Kidney epithelial cell (primary cell): ENCODE measurements around the gene DLL1. TPM values are rescaled to one million over a fixed set of nuclear protein-coding genes. Genes with fewer than 3 reads are reported as not detected.

Experiments used
- DNase-seq: peaks from one replicate; pipeline ENCODE4 v3.0.0-alpha.2; 2010; ENCODE audit warnings: low read depth
- H3K27me3 ChIP-seq: 2 replicates; pipeline ENCODE4 v1.6.0; 2011; ENCODE audit warnings: low read length; ENCODE audit not compliant: control insufficient read depth, insufficient read depth
- H3K36me3 ChIP-seq: 2 replicates; pipeline ENCODE4 v1.5.1; 2011; ENCODE audit warnings: low read length; ENCODE audit not compliant: control insufficient read depth, insufficient read depth
- H3K4me3 ChIP-seq: 2 replicates; pipeline ENCODE4 v1.5.1; 2011; ENCODE audit warnings: low read depth, mild to moderate bottlenecking, control low read depth, low read length
- total RNA-seq: library from RNA; depleted of rRNA; stranded (reverse); fragments of >200 nt; gene quantifications from 2 replicates; pipeline ENCODE4 v1.2.3, GENCODE V29; 2015
- TF ChIP-seq, protein P1 (sequence below): IDR thresholded peaks from 2 replicates; pipeline ENCODE4 v1.5.1; 2011; ENCODE audit warnings: mild to moderate bottlenecking, moderate library complexity, low read length, control low read depth, inconsistent platforms; ENCODE audit not compliant: insufficient read depth, poor library complexity, severe bottlenecking

DLL1 gene
- total RNA-seq, 1 donor from 2014 or later, result 3.8 TPM

DNA sequence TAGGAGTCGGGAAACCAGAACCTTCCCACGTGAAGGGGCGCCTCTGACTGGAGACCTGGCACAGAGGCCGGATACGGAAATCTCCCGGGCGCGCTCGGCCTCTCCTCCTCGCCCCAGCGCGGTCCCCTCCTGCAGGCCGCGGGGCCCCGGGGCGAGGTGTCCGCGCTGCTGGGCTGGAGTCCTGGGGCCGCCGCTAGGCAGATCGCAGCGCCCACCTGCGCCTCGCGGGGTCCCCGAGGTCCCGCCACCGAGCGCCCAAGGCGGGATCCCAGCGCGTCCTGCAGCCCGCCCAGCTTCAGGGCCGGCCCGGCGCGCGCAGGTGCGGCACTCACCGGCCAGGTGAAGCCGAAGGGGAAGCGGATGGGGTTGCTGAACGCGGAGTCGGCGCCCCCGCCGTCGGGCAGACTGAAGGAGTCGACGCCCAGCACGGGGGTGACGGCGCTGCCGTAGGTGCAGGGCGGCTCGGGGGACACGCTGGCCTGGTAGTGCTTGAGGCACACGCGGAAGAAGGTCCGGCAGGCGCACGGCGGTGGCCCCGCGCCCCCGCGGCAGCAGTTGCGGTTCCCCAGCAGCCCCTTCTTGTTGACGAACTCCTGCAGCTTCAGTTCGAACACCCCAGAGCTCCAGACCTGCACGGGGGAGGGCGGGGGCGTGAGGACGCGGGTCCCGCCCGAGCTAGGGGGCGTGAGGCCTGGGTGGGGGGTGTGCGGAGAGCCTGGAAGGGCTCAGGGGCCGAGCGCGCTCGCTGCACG lies 1.5 kb downstream of the DLL1 start:
- TF ChIP-seq, protein P1, sequence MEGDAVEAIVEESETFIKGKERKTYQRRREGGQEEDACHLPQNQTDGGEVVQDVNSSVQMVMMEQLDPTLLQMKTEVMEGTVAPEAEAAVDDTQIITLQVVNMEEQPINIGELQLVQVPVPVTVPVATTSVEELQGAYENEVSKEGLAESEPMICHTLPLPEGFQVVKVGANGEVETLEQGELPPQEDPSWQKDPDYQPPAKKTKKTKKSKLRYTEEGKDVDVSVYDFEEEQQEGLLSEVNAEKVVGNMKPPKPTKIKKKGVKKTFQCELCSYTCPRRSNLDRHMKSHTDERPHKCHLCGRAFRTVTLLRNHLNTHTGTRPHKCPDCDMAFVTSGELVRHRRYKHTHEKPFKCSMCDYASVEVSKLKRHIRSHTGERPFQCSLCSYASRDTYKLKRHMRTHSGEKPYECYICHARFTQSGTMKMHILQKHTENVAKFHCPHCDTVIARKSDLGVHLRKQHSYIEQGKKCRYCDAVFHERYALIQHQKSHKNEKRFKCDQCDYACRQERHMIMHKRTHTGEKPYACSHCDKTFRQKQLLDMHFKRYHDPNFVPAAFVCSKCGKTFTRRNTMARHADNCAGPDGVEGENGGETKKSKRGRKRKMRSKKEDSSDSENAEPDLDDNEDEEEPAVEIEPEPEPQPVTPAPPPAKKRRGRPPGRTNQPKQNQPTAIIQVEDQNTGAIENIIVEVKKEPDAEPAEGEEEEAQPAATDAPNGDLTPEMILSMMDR, result no peak
- H3K27me3 ChIP-seq, result peaks cover 65% of the 10 kb centered on the region
- no peak for DNase-seq
- no peaks in the 10 kb centered on the region for H3K36me3 ChIP-seq
- peak overlapping the region; percentile 46 for H3K4me3 ChIP-seq

GRCh38 chr6:170288852-170289179 lies 2.1 kb downstream of the DLL1 start:
- DNase-seq, result no peak
- H3K4me3 ChIP-seq, result peak overlapping the region; percentile 46
- no peaks in the 10 kb centered on the region for H3K36me3 ChIP-seq
- peaks cover 60% of the 10 kb centered on the region for H3K27me3 ChIP-seq
- TF ChIP-seq, protein P1, result no peak

- no peak for DNase-seq
- Histone ChIP-seq H3K27me3 (peaks cover 58% of the 10 kb centered on the region), H3K36me3 (no peaks in the 10 kb centered on the region), H3K4me3 (no peak overlapping the region)
- TF ChIP-seq, protein P1, result no peak
These were observed 2.7 kb downstream of the DLL1 start for GRCh38 chr6:170288091-170288631.

- Histone ChIP-seq H3K4me3 (no peak overlapping the region), H3K36me3 (no peaks in the 10 kb centered on the region), H3K27me3 (peaks cover 52% of the 10 kb centered on the region)
- no peak for DNase-seq
- TF ChIP-seq, protein P1, result no peak
These were observed 3.5 kb downstream of the DLL1 start for GRCh38 chr6:170287371-170287876.

DNA sequence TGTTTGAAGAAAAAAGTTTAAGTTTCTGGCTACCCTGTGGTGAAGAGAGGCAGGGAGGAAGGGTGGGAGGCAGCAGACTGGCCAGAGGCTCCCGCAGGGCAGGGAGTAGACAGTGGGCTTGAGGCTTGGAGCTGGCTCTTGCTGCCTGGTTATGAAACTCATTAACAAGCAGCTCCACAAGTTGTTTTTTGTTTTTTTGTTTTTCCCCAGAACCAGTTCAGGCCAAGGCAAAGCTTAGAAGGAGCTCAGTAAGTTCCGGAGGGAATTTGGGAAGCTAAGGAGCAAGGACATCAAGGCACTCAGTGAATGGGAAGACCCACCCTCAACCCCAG lies 4.0 kb downstream of the DLL1 start:
- Histone ChIP-seq H3K4me3 (no peak overlapping the region), H3K27me3 (peaks cover 47% of the 10 kb centered on the region), H3K36me3 (no peaks in the 10 kb centered on the region)
- TF ChIP-seq, protein P1, result no peak
- no peak for DNase-seq
